Activated CD8-positive, alpha-beta T cell treated with anti-CD3 and anti-CD28 coated beads for 36 hours (primary cell): ENCODE results near the gene GATB. TPM values are rescaled to one million over a fixed set of nuclear protein-coding genes. Genes with fewer than 3 reads are reported as not detected.

ENCODE experiments used
- ATAC-seq: fragments of 200-7000 bp; cut with Tn5 transposase; one replicate; pipeline ENCODE4 v1.10.0; 2021; ENCODE audit warnings: mild to moderate bottlenecking, moderate library complexity
- CTCF ChIA-PET: fragments of 350-600 bp; sonication (Branson Sonifier 250); formaldehyde crosslinking; loops from one replicate; lab custom pipeline; 2021; ENCODE audit warnings: antibody characterized with exemption; lab: Charles Lee
- POLR2A ChIA-PET: fragments of 350-600 bp; sonication (Branson Sonifier 250); formaldehyde crosslinking; loops from one replicate; lab custom pipeline; 2021; ENCODE audit warnings: antibody characterized with exemption; lab: Charles Lee
- DNase-seq: peaks from one replicate; pipeline ENCODE4 v3.0.0-alpha.2; 2020
- H3K27ac Mint-ChIP-seq: one replicate; pipeline ENCODE4 v1.8.0; 2021; ENCODE audit warnings: mild to moderate bottlenecking, mixed read lengths
- H3K27me3 Mint-ChIP-seq: one replicate; pipeline ENCODE4 v1.8.0; 2021; ENCODE audit warnings: mixed read lengths
- H3K36me3 Mint-ChIP-seq: one replicate; pipeline ENCODE4 v1.8.0; 2021; ENCODE audit warnings: low read depth, mixed read lengths
- H3K4me1 Mint-ChIP-seq: one replicate; pipeline ENCODE4 v1.8.0; 2021; ENCODE audit warnings: low read depth, mixed read lengths
- H3K4me3 Mint-ChIP-seq: one replicate; pipeline ENCODE4 v1.8.0; 2021; ENCODE audit warnings: mild to moderate bottlenecking, moderate library complexity, mixed read lengths
- H3K9me3 Mint-ChIP-seq: one replicate; pipeline ENCODE4 v1.8.0; 2021; ENCODE audit warnings: mixed read lengths
- CTCF ChIP-seq: fragments of 200-600 bp; IDR thresholded peaks from one replicate; pipeline ENCODE4 v1.8.0; 2022; ENCODE audit warnings: antibody characterized with exemption, mild to moderate bottlenecking
- intact Hi-C: fragments of 100-400 bp; cut with micrococcal nuclease; formaldehyde crosslinking; loops from one replicate; pipeline ENCODE4 v1.10.0; 2022
- total RNA-seq, 2 experiments: library from RNA; stranded (reverse); gene quantifications; one replicate each; pipeline ENCODE4 v1.2.3, GENCODE V29; 2021

The GATB gene
- total RNA-seq, 2 experiments from 2014 or later, result 19.1 to 22.3 TPM

GRCh38 chr4:151782296-151782695, 21.5 kb upstream of the GATB start:
- ChIA-PET CTCF (interaction anchor here (2.3 kb wide), 1 partner anchor 20 kb away, joined by 9 read pairs; no protein-coding TSS in a partner anchor), POLR2A (interaction anchor here (1.2 kb wide), 1 partner anchor 102 kb away, joined by 3 read pairs; no protein-coding TSS in a partner anchor)
- Mint-ChIP-seq H3K36me3 (no peaks in the 10 kb centered on the region), H3K4me1 (peaks cover 5% of the 10 kb centered on the region), H3K9me3 (no peaks in the 10 kb centered on the region), H3K27me3 (no peaks in the 10 kb centered on the region), H3K4me3 (no peak overlapping the region), H3K27ac (no peak overlapping the region)
- no peak for TF ChIP-seq CTCF
- DNase-seq (no peak), ATAC-seq (no peak)
- intact Hi-C loops, result no loop called here

DNA sequence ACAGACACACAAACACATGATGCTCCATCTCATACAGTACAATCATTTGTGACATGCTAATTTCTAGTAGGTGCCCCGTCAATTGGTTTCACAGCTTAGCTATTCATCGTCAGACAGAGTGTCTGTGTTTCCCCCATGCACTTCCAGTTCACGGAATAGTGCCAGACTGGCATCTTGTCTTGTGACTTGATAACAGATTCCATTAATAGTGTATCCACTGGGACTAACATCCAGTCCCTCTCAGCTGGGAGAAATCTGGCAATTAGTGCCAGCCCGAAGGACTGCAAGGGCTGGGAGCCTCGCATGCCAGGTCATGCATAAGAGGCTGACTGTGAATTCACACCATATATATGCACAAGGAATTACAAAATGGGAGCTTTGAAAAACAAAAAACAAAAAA, 20.2 kb upstream of the GATB start:
- intact Hi-C loops, result no loop called here

GRCh38 chr4:151777471-151777870, 16.7 kb upstream of the GATB start:
- no peak overlapping the region for H3K4me3 Mint-ChIP-seq
- no peaks in the 10 kb centered on the region for H3K36me3 Mint-ChIP-seq
- no peaks in the 10 kb centered on the region for H3K27me3 Mint-ChIP-seq
- ChIA-PET POLR2A (no interaction called here), CTCF (no interaction called here)
- peaks cover 5% of the 10 kb centered on the region for H3K4me1 Mint-ChIP-seq
- no peak overlapping the region for H3K27ac Mint-ChIP-seq
- intact Hi-C loops, result no loop called here
- H3K9me3 Mint-ChIP-seq, result peaks cover 7% of the 10 kb centered on the region
- no peak for ATAC-seq
- no peak for TF ChIP-seq CTCF
- no peak for DNase-seq

More for the DNA sequence above, 20.2 kb upstream of the GATB start:
- no peaks in the 10 kb centered on the region for H3K27me3 Mint-ChIP-seq
- CTCF ChIA-PET, result interaction anchor here (1.2 to 2.3 kb wide), 2 partner anchors 18 to 21 kb away, joined by 3 to 9 read pairs; no protein-coding TSS in a partner anchor
- H3K36me3 Mint-ChIP-seq, result no peaks in the 10 kb centered on the region
- H3K4me1 Mint-ChIP-seq, result peaks cover 5% of the 10 kb centered on the region
- no peak for TF ChIP-seq CTCF
- no peak for ATAC-seq
- H3K27ac Mint-ChIP-seq, result no peak overlapping the region
- POLR2A ChIA-PET, result interaction anchor here (0.7 to 1.2 kb wide), 2 partner anchors 90 to 101 kb away, joined by 3 read pairs; no protein-coding TSS in a partner anchor
- peaks cover under 1% of the 10 kb centered on the region for H3K9me3 Mint-ChIP-seq
- no peak for DNase-seq
- no peak overlapping the region for H3K4me3 Mint-ChIP-seq

- Mint-ChIP-seq H3K4me1 (no peaks in the 10 kb centered on the region), H3K4me3 (no peak overlapping the region), H3K36me3 (no peaks in the 10 kb centered on the region), H3K9me3 (peaks cover 7% of the 10 kb centered on the region), H3K27ac (no peak overlapping the region), H3K27me3 (no peaks in the 10 kb centered on the region)
- DNase-seq (no peak), ATAC-seq (no peak)
- ChIA-PET POLR2A (interaction anchor here (0.6 kb wide), 1 partner anchor 1460 kb away, joined by 3 read pairs; no protein-coding TSS in a partner anchor), CTCF (no interaction called here)
- intact Hi-C loops, result no loop called here
- TF ChIP-seq CTCF, result no peak
Observed at GRCh38 chr4:151774324-151774723, 13.5 kb upstream of the GATB start.

- intact Hi-C loops, result no loop called here
- Mint-ChIP-seq H3K4me1 (no peaks in the 10 kb centered on the region), H3K27ac (no peak overlapping the region), H3K27me3 (no peaks in the 10 kb centered on the region), H3K9me3 (peaks cover 7% of the 10 kb centered on the region), H3K36me3 (no peaks in the 10 kb centered on the region), H3K4me3 (no peak overlapping the region)
- ChIA-PET CTCF (no interaction called here), POLR2A (no interaction called here)
- TF ChIP-seq CTCF, result no peak
- ATAC-seq (no peak), DNase-seq (no peak)
Observed at GRCh38 chr4:151772274-151772673, 11.5 kb upstream of the GATB start.
